DMS153 (cell line): ENCODE measurements around the gene BNIP5.
A peak's percentile ranks its signal among the peaks of the same experiment; 100 is the strongest.

Experiments used
- DNase-seq: peaks from one replicate; lab custom pipeline; 2025; lab: John Stamatoyannopoulos, UW

BNIP5 gene

GRCh38 chr6:36292170-36292569 lies 44.5 kb downstream of the BNIP5 start:
- DNase-seq, result no peak

- DNase-seq, result no peak
These were observed 45.7 kb downstream of the BNIP5 start for GRCh38 chr6:36290668-36291620.

- DNase-seq, result peak; percentile 3
These were observed 47.3 kb downstream of the BNIP5 start for GRCh38 chr6:36289281-36289878.

- DNase-seq, result no peak
These were observed 49.8 kb downstream of the BNIP5 start for GRCh38 chr6:36286858-36287257.

GRCh38 chr6:36285797-36286196 lies 50.9 kb downstream of the BNIP5 start:
- DNase-seq, result no peak

GRCh38 chr6:36285187-36285671 lies 51.5 kb downstream of the BNIP5 start:
- no peak for DNase-seq

GRCh38 chr6:36284359-36284758 lies 52.3 kb downstream of the BNIP5 start:
- no peak for DNase-seq

GRCh38 chr6:36283608-36284007 lies 53.1 kb downstream of the BNIP5 start:
- no peak for DNase-seq

- no peak for DNase-seq
These were observed 55.7 kb downstream of the BNIP5 start for GRCh38 chr6:36280983-36281382.

GRCh38 chr6:36280467-36280866 lies 56.2 kb downstream of the BNIP5 start:
- DNase-seq, result no peak

- no peak for DNase-seq
These were observed 58.7 kb downstream of the BNIP5 start for GRCh38 chr6:36277946-36278470.

GRCh38 chr6:36276581-36277536 lies 59.8 kb downstream of the BNIP5 start:
- DNase-seq, result no peak

- DNase-seq, result no peak
These were observed 62.7 kb downstream of the BNIP5 start for GRCh38 chr6:36273802-36274514.

GRCh38 chr6:36273067-36273466 lies 63.6 kb downstream of the BNIP5 start:
- DNase-seq, result no peak

GRCh38 chr6:36272234-36272633 lies 64.5 kb downstream of the BNIP5 start:
- DNase-seq, result no peak

GRCh38 chr6:36269834-36270705 lies 66.6 kb downstream of the BNIP5 start, which contains the start of gene PNPLA1:
TSS of gene PNPLA1 (plus strand) at chr6:36270060. CDS start at chr6:36270460, 400 bp downstream.
- DNase-seq, result no peak

GRCh38 chr6:36268478-36269275 lies 68.0 kb downstream of the BNIP5 start:
- no peak for DNase-seq

- DNase-seq, result no peak
These were observed 68.8 kb downstream of the BNIP5 start for GRCh38 chr6:36267731-36268477.
